Peyer's patch (tissue), 4 donors: ENCODE measurements around the gene RING1.

Experiments used
- POLR2A ChIP-seq, 2 donors: fragments of 450-650 bp; IDR thresholded peaks; one replicate each; pipeline ENCODE4 v1.5.1; 2017; ENCODE audit warnings: antibody characterized with exemption in 2 of 2, mild to moderate bottlenecking in 2 of 2, moderate library complexity in 2 of 2
- TF ChIP-seq, protein P1 (sequence below), 6 experiments: fragments of 450-650 bp in 4 of 6; fragments of 200-600 bp in 2 of 6; sonication (generic) in 1 of 6; IDR thresholded peaks; one replicate each; pipeline ENCODE4 v1.5.1; 2017 to 2019; ENCODE audit warnings: antibody characterized with exemption in 6 of 6, mild to moderate bottlenecking in 3 of 6, moderate library complexity in 1 of 6

DNA sequence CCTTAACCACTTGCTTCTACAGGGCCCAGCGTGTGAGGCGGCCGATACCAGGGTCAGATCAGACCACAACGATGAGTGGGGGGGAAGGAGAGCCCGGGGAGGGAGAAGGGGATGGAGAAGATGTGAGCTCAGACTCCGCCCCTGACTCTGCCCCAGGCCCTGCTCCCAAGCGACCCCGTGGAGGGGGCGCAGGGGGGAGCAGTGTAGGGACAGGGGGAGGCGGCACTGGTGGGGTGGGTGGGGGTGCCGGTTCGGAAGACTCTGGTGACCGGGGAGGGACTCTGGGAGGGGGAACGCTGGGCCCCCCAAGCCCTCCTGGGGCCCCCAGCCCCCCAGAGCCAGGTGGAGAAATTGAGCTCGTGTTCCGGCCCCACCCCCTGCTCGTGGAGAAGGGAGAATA lies 2.8 kb downstream of the RING1 start:
- TF ChIP-seq, protein P1, sequence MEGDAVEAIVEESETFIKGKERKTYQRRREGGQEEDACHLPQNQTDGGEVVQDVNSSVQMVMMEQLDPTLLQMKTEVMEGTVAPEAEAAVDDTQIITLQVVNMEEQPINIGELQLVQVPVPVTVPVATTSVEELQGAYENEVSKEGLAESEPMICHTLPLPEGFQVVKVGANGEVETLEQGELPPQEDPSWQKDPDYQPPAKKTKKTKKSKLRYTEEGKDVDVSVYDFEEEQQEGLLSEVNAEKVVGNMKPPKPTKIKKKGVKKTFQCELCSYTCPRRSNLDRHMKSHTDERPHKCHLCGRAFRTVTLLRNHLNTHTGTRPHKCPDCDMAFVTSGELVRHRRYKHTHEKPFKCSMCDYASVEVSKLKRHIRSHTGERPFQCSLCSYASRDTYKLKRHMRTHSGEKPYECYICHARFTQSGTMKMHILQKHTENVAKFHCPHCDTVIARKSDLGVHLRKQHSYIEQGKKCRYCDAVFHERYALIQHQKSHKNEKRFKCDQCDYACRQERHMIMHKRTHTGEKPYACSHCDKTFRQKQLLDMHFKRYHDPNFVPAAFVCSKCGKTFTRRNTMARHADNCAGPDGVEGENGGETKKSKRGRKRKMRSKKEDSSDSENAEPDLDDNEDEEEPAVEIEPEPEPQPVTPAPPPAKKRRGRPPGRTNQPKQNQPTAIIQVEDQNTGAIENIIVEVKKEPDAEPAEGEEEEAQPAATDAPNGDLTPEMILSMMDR (IDR thresholded peaks at IDR 0.05), result no peak
- no peak for TF ChIP-seq POLR2A (IDR thresholded peaks at IDR 0.05)
